ENCODE data around the gene SIRT5.

Gene SIRT5

DNA sequence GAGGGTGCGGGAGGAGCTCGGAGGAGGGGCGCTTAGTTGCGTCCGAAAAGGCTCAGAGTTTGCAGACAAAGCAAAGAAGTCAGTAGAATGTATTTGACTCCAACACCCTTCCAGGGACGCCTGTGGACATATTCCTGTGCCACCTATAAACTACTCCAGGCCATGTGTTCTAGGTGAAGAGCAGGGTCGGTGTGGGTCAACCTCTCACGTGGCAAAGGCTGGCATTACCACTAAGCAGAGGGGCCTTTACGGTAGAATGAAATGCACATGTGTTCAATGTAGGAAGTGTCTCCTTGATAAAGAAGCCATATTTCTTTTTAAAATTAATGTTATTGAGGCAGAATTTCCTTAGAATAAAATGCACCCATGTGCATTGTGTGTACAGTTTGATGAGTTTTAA lies 15.4 kb downstream of the SIRT5 start:
- in situ Hi-C loops (cut with MboI; ENCODE audit: low pct_unique_long_range_greater_than_20kb, low sequenced_read_pairs, unreplicated experiment) = no loop called here
- no peak for TF ChIP-seq CTCF (IDR thresholded peaks at IDR 0.05; ENCODE audit: extremely low read depth, insufficient read depth, missing control alignments)
- no peak for DNase-seq (ENCODE audit: low spot score)

GRCh38 chr6:13590574-13591153 lies 16.3 kb downstream of the SIRT5 start:
- TF ChIP-seq CTCF (IDR thresholded peaks at IDR 0.05; ENCODE audit: extremely low read depth, insufficient read depth, missing control alignments) = no peak
- in situ Hi-C loops (cut with MboI; ENCODE audit: low pct_unique_long_range_greater_than_20kb, low sequenced_read_pairs, unreplicated experiment) = no loop called here
- no peak for DNase-seq (ENCODE audit: low spot score)

- no peak for DNase-seq (ENCODE audit: low spot score)
- in situ Hi-C loops (cut with MboI; ENCODE audit: low pct_unique_long_range_greater_than_20kb, low sequenced_read_pairs, unreplicated experiment) = no loop called here
- TF ChIP-seq CTCF (IDR thresholded peaks at IDR 0.05; ENCODE audit: extremely low read depth, insufficient read depth, missing control alignments) = no peak
Measured at GRCh38 chr6:13591205-13591921, 17.0 kb downstream of the SIRT5 start.

- no peak for TF ChIP-seq CTCF (IDR thresholded peaks at IDR 0.05; ENCODE audit: extremely low read depth, insufficient read depth, missing control alignments)
- in situ Hi-C loops (cut with MboI; ENCODE audit: low pct_unique_long_range_greater_than_20kb, low sequenced_read_pairs, unreplicated experiment) = no loop called here
- DNase-seq (ENCODE audit: low spot score) = no peak
Measured at GRCh38 chr6:13593103-13593502, 18.7 kb downstream of the SIRT5 start.

DNA sequence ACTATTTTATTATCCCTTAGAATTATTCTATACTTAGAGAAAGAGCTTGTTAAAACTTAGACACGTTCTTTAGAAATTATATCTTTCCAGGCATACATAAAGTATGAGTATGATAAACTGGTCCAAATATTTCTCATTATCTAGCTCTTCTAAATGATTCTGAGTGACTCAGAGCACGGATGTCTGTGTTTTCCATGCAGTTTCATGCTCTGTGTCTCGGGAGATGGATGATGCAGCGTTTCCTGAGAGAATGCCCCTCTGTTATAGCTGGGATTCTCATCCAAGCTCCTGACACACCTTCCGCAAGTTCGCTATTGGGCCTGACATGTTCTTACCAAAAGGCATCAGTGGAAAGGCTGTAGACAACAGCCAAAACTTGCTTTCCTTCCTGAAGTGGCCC lies 19.3 kb downstream of the SIRT5 start:
- no peak for TF ChIP-seq CTCF (IDR thresholded peaks at IDR 0.05; ENCODE audit: extremely low read depth, insufficient read depth, missing control alignments)
- DNase-seq (ENCODE audit: low spot score) = no peak
- in situ Hi-C loops (cut with MboI; ENCODE audit: low pct_unique_long_range_greater_than_20kb, low sequenced_read_pairs, unreplicated experiment) = no loop called here

- no peak for TF ChIP-seq CTCF (IDR thresholded peaks at IDR 0.05; ENCODE audit: extremely low read depth, insufficient read depth, missing control alignments)
- in situ Hi-C loops (cut with MboI; ENCODE audit: low pct_unique_long_range_greater_than_20kb, low sequenced_read_pairs, unreplicated experiment) = no loop called here
- DNase-seq (ENCODE audit: low spot score) = no peak
Measured at GRCh38 chr6:13597073-13597472, 22.7 kb downstream of the SIRT5 start.
